Transverse colon (tissue), 3 donors: ENCODE data around the gene CCL13.

Experiments
- POLR2A ChIP-seq: fragments of 450-650 bp; IDR thresholded peaks from one replicate; pipeline ENCODE4 v1.6.1; 2016; ENCODE audit warnings: antibody characterized with exemption, mild to moderate bottlenecking, moderate library complexity
- TF ChIP-seq, protein P1 (sequence below), 5 experiments: fragments of 200-600 bp in 3 of 5; fragments of 450-650 bp in 2 of 5; sonication (generic) in 3 of 5; IDR thresholded peaks; 1 replicate in 2 of 5; 2 replicates in 3 of 5; pipeline ENCODE4 v1.5.1; 2016 to 2017; ENCODE audit warnings: antibody characterized with exemption in 5 of 5, inconsistent platforms in 3 of 5, mild to moderate bottlenecking in 2 of 5, moderate library complexity in 1 of 5

DNA sequence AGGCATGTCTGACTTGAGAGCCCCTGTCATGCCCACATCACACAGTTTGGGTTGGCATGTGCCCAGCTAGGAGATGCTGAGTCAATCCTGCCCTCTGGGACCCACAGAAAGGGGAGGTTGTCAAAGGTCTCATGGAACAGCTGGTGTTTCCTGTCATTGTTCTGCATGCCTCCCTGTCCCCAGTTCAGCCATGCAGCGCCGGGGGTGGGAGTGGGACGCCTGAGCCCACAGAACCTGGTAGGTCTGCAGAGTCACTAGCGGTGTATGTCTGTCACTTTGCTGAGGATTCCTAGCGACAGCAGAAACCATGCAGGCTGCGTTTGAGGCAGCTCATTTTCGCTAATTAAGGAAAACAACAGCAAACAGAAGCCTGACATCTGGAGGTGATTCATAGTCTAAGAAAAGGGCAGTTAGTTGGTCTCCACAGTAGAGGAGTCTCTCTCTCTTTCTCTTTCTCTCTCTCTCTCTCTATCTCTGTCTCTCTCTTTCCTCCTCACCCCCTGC lies 26.4 kb downstream of the CCL13 start:
- TF ChIP-seq POLR2A: no peak
- TF ChIP-seq, protein P1, sequence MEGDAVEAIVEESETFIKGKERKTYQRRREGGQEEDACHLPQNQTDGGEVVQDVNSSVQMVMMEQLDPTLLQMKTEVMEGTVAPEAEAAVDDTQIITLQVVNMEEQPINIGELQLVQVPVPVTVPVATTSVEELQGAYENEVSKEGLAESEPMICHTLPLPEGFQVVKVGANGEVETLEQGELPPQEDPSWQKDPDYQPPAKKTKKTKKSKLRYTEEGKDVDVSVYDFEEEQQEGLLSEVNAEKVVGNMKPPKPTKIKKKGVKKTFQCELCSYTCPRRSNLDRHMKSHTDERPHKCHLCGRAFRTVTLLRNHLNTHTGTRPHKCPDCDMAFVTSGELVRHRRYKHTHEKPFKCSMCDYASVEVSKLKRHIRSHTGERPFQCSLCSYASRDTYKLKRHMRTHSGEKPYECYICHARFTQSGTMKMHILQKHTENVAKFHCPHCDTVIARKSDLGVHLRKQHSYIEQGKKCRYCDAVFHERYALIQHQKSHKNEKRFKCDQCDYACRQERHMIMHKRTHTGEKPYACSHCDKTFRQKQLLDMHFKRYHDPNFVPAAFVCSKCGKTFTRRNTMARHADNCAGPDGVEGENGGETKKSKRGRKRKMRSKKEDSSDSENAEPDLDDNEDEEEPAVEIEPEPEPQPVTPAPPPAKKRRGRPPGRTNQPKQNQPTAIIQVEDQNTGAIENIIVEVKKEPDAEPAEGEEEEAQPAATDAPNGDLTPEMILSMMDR (IDR thresholded peaks at IDR 0.05): no peak
